Small intestine (tissue), 7 donors: Measurements from ENCODE around the gene PGM1. TPM values are rescaled to one million over a fixed set of nuclear protein-coding genes. Genes with fewer than 3 reads are reported as not detected.

ENCODE experiments used
- DNase-seq, 2 donors: peaks; one replicate each; pipeline versions ENCODE4 v3.0.0 to v3.0.0-alpha.2; 2013
- FAIRE-seq: peaks from 2 replicates; lab custom pipeline; 2012; peaks lifted over from hg19 to GRCh38; lab: Jason Lieb, UNC
- H3K27ac ChIP-seq, 3 donors: one replicate each; pipeline ENCODE4 v1.5.1; 2013; ENCODE audit warnings: low read length in 2 of 3, mild to moderate bottlenecking in 2 of 3, control low read depth in 1 of 3, inconsistent platforms in 1 of 3, low read depth in 1 of 3, moderate library complexity in 1 of 3
- H3K27me3 ChIP-seq, 3 donors: one replicate each; pipeline ENCODE4 v1.6.1; 2013; ENCODE audit warnings: low read length in 3 of 3, inconsistent platforms in 1 of 3; ENCODE audit not compliant: control insufficient read depth in 3 of 3, insufficient read depth in 3 of 3
- H3K36me3 ChIP-seq, 3 donors: one replicate each; pipeline ENCODE4 v1.6.1; 2013; ENCODE audit warnings: low read length in 3 of 3, inconsistent platforms in 1 of 3, low read depth in 1 of 3, mild to moderate bottlenecking in 1 of 3, moderate library complexity in 1 of 3; ENCODE audit not compliant: control insufficient read depth in 3 of 3, insufficient read depth in 2 of 3
- H3K4me1 ChIP-seq, 3 donors: one replicate each; pipeline ENCODE4 v1.6.1; 2013; ENCODE audit warnings: low read length in 2 of 3, inconsistent platforms in 1 of 3, low read depth in 1 of 3, mild to moderate bottlenecking in 1 of 3, moderate library complexity in 1 of 3; ENCODE audit not compliant: control insufficient read depth in 3 of 3, insufficient read depth in 2 of 3
- H3K4me3 ChIP-seq, 3 donors: one replicate each; pipeline ENCODE4 v1.5.1; 2013; ENCODE audit warnings: low read length in 3 of 3, control low read depth in 1 of 3, inconsistent platforms in 1 of 3, low read depth in 1 of 3, mild to moderate bottlenecking in 1 of 3, moderate library complexity in 1 of 3
- H3K9me3 ChIP-seq, 2 donors: one replicate each; pipeline ENCODE4 v1.6.1; 2013; ENCODE audit warnings: low read depth in 1 of 2, low read length in 1 of 2; ENCODE audit not compliant: control insufficient read depth in 2 of 2, insufficient read depth in 1 of 2
- WGBS, 3 donors: extraction: QIAGEN DNeasy Blood & Tissue Kit; methylation state at CpG; one replicate each; pipeline ENCODE4 v1.1.7; 2013; 5-methylcytosine and 5-hydroxymethylcytosine counted together
- polyA plus RNA-seq, 4 donors: library from polyadenylated mRNA; stranded (reverse) in 3 of 4; unstranded in 1 of 4; fragments of 200-250 nt in 3 of 4; fragments of 120-200 nt in 1 of 4; gene quantifications; one replicate each; pipeline versions ENCODE4 v1.2.1 to v1.2.3, GENCODE V29; 2013
- donor health status: healthy with polysubstance abuse.
- donor health status: control.
- donor health status: control.
- donor health status: Bipolar disorder and iron deficiency.
- donor health status: healthy.

Gene PGM1
- polyA plus RNA-seq, 4 donors: 43.0 to 88.8 (median 59.8) TPM

- Histone ChIP-seq H3K36me3 (no peaks in the 10 kb centered on the region), H3K27ac (no peak overlapping the region), H3K4me1 (peaks cover 0 to 24% (median 5%) of the 10 kb centered on the region in 3 donors), H3K4me3 (no peak overlapping the region), H3K9me3 (no peaks in the 10 kb centered on the region), H3K27me3 (no peaks in the 10 kb centered on the region)
- DNase-seq: peak; percentile 32 to 47
- no peak for FAIRE-seq
- WGBS, 3 donors: 7 to 52% (median 29%) methylated on average over 6 of the region's 6 CpGs
Measured at GRCh38 chr1:63701187-63701586, 108.0 kb downstream of the PGM1 start.

- Histone ChIP-seq H3K36me3 (no peaks in the 10 kb centered on the region), H3K9me3 (no peaks in the 10 kb centered on the region), H3K27me3 (no peaks in the 10 kb centered on the region), H3K4me1 (peaks cover 0 to 16% (median 5%) of the 10 kb centered on the region in 3 donors), H3K27ac (no peak overlapping the region), H3K4me3 (no peak overlapping the region)
- no peak for DNase-seq
- no peak for FAIRE-seq
- 75 to 89% (median 79%) methylated on average over 8 of the region's 8 CpGs for WGBS, 3 donors
Measured at GRCh38 chr1:63703701-63704107, 110.5 kb downstream of the PGM1 start.

GRCh38 chr1:63704443-63704842 is 111.2 kb downstream of the PGM1 start:
- Histone ChIP-seq H3K4me3 (no peak overlapping the region), H3K9me3 (no peaks in the 10 kb centered on the region), H3K27ac (no peak overlapping the region), H3K36me3 (no peaks in the 10 kb centered on the region), H3K4me1 (peaks cover 0 to 16% (median 5%) of the 10 kb centered on the region in 3 donors), H3K27me3 (no peaks in the 10 kb centered on the region)
- FAIRE-seq: no peak
- WGBS, 3 donors: 58 to 63% (median 62%) methylated on average over 3 of the region's 3 CpGs
- DNase-seq: no peak

- H3K27me3 ChIP-seq: no peaks in the 10 kb centered on the region
- no peak overlapping the region for H3K4me3 ChIP-seq
- peaks cover 0 to 16% (median 5%) of the 10 kb centered on the region in 3 donors for H3K4me1 ChIP-seq
- no peak for FAIRE-seq
- 6 to 46% (median 18%) methylated on average over 6 of the region's 6 CpGs for WGBS, 3 donors
- H3K36me3 ChIP-seq: no peaks in the 10 kb centered on the region
- no peaks in the 10 kb centered on the region for H3K9me3 ChIP-seq
- H3K27ac ChIP-seq: peak overlapping the region in 2 of 3 donors; percentile 32 to 49
- DNase-seq: peak; percentile 58 to 67
Measured at GRCh38 chr1:63705078-63705477, 111.9 kb downstream of the PGM1 start.

GRCh38 chr1:63709267-63709828 is 116.1 kb downstream of the PGM1 start:
- Histone ChIP-seq H3K9me3 (no peaks in the 10 kb centered on the region), H3K27me3 (no peaks in the 10 kb centered on the region), H3K4me1 (peaks cover 0 to 18% (median 5%) of the 10 kb centered on the region in 3 donors), H3K4me3 (no peak overlapping the region), H3K36me3 (no peaks in the 10 kb centered on the region), H3K27ac (no peak overlapping the region)
- 87 to 90% (median 89%) methylated on average over 9 of the region's 9 CpGs for WGBS, 3 donors
- no peak for DNase-seq
- FAIRE-seq: no peak

Other genes starting within 250 kb of the PGM1 start
- 10 to 100 TPM in 2 of 4 donors, 1 to 10 TPM in 2; 5.9 to 19.4 (median 11.3) TPM for gene ALG6, start 225.8 kb upstream of the PGM1 start, polyA plus RNA-seq
- 10 to 100 TPM; 10.5 to 30.2 (median 17.0) TPM for gene ITGB3BP, start 70.2 kb upstream of the PGM1 start, polyA plus RNA-seq
- gene EFCAB7, start 69.9 kb upstream of the PGM1 start, polyA plus RNA-seq: 1 to 10 TPM; 1.1 to 8.5 (median 2.2) TPM
- gene ROR1, start 180.6 kb downstream of the PGM1 start, polyA plus RNA-seq: 1 to 10 TPM in 2 of 4 donors, under 1 TPM in 1, not detected in 1; 0.22 to 3.6 (median 3.2) TPM